Cardiac muscle cell (in vitro differentiated cells and primary cell): Measurements from ENCODE around the gene PLXNA2. TPM values are rescaled to one million over a fixed set of nuclear protein-coding genes. Genes with fewer than 3 reads are reported as not detected.

Experiments
- DNase-seq, 2 donors: peaks; one replicate each; pipeline versions ENCODE4 v3.0.0 to v3.0.0-alpha.2; 2010 to 2017; ENCODE audit warnings: low read depth in 1 of 2, low spot score in 1 of 2
- H3K27ac ChIP-seq: fragments of 200-600 bp; sonication (generic); 2 replicates; pipeline ENCODE4 v1.5.1; 2016
- H3K27me3 ChIP-seq: fragments of 200-600 bp; sonication (generic); 2 replicates; pipeline ENCODE4 v1.6.0; 2016; ENCODE audit warnings: control low read depth
- H3K36me3 ChIP-seq: fragments of 200-600 bp; sonication (generic); 2 replicates; pipeline ENCODE4 v1.5.1; 2016; ENCODE audit warnings: control low read depth
- H3K4me1 ChIP-seq: fragments of 200-600 bp; sonication (generic); 2 replicates; pipeline ENCODE4 v1.8.1; 2017; ENCODE audit warnings: low read depth, mild to moderate bottlenecking, mixed run types
- H3K4me3 ChIP-seq: fragments of 200-600 bp; sonication (generic); 2 replicates; pipeline ENCODE4 v1.5.1; 2016; ENCODE audit warnings: mild to moderate bottlenecking
- H3K9me3 ChIP-seq: fragments of 200-600 bp; sonication (generic); 2 replicates; pipeline ENCODE4 v1.5.1; 2017; ENCODE audit warnings: low read depth, mild to moderate bottlenecking, control low read depth
- polyA plus RNA-seq: library from polyadenylated mRNA; unstranded; fragments of >200 nt; fragmentation: Nextera tagmentation; extraction: Ambion mirVana; gene quantifications from 2 replicates; pipeline ENCODE4 v1.2.1, GENCODE V29; 2016
- total RNA-seq: library from RNA; depleted of rRNA; stranded (reverse); fragments of >200 nt; gene quantifications from 2 replicates; pipeline ENCODE4 v1.2.3, GENCODE V29; 2016
- TF ChIP-seq, protein P1 (sequence below): IDR thresholded peaks from 2 replicates; pipeline ENCODE4 v1.5.1; 2012; ENCODE audit warnings: low read depth, mild to moderate bottlenecking, low read length

Gene PLXNA2
- total and polyA plus RNA-seq, 2 experiments from 2014 or later, result 23.2 to 55.3 TPM

DNA sequence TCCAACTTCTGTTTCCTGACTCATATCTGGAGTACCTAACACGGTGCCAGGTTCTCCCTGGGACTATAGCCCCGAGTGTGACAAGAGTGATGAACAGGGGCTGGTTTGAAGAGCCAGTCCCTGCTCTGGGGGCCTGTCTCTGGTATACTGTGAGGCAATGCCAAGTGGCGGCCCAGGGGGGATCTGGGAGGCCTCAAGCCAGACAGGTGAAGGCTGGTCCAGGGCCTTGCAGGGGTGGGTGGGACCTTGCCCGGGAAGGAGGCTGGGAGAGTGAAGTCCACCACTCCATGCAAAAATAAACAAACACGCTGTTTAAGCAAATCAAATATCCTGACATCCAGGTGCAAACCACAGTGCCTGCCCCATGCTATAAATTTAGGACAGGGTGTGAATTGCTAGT, 6.8 kb upstream of the PLXNA2 start:
- Histone ChIP-seq H3K4me1 (peaks cover 60% of the 10 kb centered on the region), H3K27me3 (no peaks in the 10 kb centered on the region), H3K4me3 (no peak overlapping the region), H3K27ac (peak overlapping the region; percentile 91), H3K36me3 (no peaks in the 10 kb centered on the region), H3K9me3 (no peaks in the 10 kb centered on the region)
- peak in 1 of 2 donors; percentile 96 for DNase-seq
- TF ChIP-seq, protein P1, sequence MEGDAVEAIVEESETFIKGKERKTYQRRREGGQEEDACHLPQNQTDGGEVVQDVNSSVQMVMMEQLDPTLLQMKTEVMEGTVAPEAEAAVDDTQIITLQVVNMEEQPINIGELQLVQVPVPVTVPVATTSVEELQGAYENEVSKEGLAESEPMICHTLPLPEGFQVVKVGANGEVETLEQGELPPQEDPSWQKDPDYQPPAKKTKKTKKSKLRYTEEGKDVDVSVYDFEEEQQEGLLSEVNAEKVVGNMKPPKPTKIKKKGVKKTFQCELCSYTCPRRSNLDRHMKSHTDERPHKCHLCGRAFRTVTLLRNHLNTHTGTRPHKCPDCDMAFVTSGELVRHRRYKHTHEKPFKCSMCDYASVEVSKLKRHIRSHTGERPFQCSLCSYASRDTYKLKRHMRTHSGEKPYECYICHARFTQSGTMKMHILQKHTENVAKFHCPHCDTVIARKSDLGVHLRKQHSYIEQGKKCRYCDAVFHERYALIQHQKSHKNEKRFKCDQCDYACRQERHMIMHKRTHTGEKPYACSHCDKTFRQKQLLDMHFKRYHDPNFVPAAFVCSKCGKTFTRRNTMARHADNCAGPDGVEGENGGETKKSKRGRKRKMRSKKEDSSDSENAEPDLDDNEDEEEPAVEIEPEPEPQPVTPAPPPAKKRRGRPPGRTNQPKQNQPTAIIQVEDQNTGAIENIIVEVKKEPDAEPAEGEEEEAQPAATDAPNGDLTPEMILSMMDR, result no peak

DNA sequence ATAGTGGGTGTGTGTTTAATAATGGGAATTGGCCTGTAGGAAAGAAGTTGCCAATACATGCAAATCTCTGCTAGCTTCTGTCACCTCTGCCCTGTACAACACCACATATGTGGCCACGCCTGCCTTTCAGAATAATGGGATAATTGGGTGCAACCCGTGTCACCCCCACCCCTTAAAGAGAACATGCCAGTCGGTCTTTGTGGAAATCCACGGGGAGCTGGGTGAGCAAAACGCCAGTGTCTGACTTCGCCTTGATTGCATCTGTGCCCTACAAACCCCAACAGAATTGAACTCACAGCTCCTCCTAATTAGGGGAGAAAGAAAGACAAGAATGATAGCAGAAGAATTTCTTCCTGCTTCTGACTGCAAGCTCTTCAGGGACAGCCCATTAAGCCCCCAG, 6.4 kb upstream of the PLXNA2 start:
- no peaks in the 10 kb centered on the region for H3K36me3 ChIP-seq
- TF ChIP-seq, protein P1, result no peak
- H3K27ac ChIP-seq, result peak overlapping the region; percentile 91
- peaks cover 56% of the 10 kb centered on the region for H3K4me1 ChIP-seq
- H3K27me3 ChIP-seq, result no peaks in the 10 kb centered on the region
- no peak for DNase-seq
- H3K9me3 ChIP-seq, result no peaks in the 10 kb centered on the region
- H3K4me3 ChIP-seq, result no peak overlapping the region

DNA sequence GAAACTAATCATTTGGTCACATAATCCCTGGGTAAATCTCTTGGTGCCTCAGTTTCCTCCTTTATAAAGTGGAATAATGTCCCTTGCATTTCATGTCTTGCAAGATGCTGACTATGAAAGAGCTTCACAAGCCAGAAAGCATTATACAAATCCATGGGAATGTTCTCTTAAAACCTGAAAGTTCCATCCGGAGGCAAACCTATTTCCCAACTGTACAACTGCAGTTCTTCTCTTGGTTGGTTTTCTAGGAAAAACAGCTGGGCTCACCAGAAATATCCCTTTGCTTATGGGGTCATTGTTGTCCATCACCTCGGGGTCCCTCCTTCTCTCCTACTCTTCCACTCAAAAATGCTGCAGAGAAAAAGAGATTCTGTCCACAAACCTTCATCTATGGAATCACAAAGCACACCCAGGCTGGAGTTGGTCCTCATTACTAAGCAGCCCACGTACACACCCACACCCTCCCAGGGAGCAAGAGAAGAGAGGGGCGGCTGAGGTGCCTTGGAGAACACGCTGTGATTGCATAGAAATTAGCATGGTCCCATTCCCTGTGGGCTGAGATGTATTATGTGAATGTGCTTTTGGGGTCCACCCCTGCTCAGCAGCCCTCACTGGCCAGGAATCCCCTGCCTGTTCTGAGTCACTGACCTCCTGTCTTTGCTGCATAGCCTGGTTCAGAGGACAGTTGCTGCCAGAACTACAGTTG, 5.0 kb upstream of the PLXNA2 start:
- TF ChIP-seq, protein P1, result no peak
- H3K36me3 ChIP-seq, result no peaks in the 10 kb centered on the region
- DNase-seq, result no peak
- no peaks in the 10 kb centered on the region for H3K9me3 ChIP-seq
- no peak overlapping the region for H3K27ac ChIP-seq
- H3K27me3 ChIP-seq, result no peaks in the 10 kb centered on the region
- H3K4me3 ChIP-seq, result no peak overlapping the region
- H3K4me1 ChIP-seq, result peaks cover 56% of the 10 kb centered on the region

DNA sequence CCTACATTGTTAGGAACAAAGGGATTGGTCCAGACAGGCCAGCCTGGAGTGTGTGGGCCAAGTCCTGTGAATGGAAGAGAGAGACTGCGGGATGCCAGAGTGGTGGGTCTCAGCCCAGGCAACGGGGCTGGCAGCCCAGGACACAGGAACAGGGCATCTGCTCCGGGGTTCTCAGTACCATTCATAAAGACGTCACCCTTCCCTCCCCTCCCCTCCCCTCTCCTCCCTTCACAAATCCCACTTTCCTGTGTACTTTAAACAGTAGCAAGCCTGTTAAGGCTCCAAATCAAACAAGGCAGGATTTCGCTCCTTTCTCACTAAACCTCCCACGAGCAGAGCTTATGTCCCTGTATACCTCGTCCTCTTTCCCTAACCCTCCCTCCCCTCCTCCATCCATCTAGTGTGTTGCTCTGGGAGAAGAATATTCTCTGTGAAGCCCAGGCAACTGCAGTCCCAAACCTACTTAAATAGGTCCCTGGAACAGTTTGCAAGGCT, 4.2 kb upstream of the PLXNA2 start:
- no peak for DNase-seq
- H3K9me3 ChIP-seq, result no peaks in the 10 kb centered on the region
- H3K4me3 ChIP-seq, result no peak overlapping the region
- H3K4me1 ChIP-seq, result peaks cover 54% of the 10 kb centered on the region
- no peak overlapping the region for H3K27ac ChIP-seq
- TF ChIP-seq, protein P1, result no peak
- H3K27me3 ChIP-seq, result no peaks in the 10 kb centered on the region
- H3K36me3 ChIP-seq, result no peaks in the 10 kb centered on the region

DNA sequence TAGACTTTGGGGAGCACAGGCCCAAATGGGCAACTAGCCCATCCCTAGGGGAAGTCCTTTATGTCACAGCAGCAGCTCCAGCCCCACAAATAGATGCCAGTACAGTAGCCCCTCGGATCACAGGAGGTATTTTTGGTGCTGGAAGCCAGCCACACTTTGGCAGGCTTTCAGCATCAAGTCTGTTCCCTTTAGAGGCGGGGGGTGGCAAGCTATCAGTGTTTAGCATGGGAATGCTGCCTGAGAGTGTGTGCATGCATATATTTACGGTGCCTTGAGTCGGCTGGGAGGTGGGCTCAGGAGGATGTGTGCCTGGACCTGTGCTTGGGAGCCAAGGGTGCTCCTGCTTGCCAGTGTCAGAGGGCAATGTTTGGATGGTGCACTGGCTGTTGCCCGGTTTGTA, 3.5 kb upstream of the PLXNA2 start:
- TF ChIP-seq, protein P1, result no peak
- DNase-seq, result peak in 1 of 2 donors; percentile 64
- peaks cover 48% of the 10 kb centered on the region for H3K4me1 ChIP-seq
- H3K9me3 ChIP-seq, result no peaks in the 10 kb centered on the region
- no peak overlapping the region for H3K27ac ChIP-seq
- H3K36me3 ChIP-seq, result no peaks in the 10 kb centered on the region
- no peak overlapping the region for H3K4me3 ChIP-seq
- no peaks in the 10 kb centered on the region for H3K27me3 ChIP-seq
